Measurements from ENCODE around the gene CBX4. TPM values are rescaled to one million over a fixed set of nuclear protein-coding genes. Genes with fewer than 3 reads are reported as not detected.

Gene CBX4
- total and polyA plus RNA-seq, 2 of the 4 experiments (the other 2 are of a cell fraction): 3.2 to 9.4 TPM

DNA sequence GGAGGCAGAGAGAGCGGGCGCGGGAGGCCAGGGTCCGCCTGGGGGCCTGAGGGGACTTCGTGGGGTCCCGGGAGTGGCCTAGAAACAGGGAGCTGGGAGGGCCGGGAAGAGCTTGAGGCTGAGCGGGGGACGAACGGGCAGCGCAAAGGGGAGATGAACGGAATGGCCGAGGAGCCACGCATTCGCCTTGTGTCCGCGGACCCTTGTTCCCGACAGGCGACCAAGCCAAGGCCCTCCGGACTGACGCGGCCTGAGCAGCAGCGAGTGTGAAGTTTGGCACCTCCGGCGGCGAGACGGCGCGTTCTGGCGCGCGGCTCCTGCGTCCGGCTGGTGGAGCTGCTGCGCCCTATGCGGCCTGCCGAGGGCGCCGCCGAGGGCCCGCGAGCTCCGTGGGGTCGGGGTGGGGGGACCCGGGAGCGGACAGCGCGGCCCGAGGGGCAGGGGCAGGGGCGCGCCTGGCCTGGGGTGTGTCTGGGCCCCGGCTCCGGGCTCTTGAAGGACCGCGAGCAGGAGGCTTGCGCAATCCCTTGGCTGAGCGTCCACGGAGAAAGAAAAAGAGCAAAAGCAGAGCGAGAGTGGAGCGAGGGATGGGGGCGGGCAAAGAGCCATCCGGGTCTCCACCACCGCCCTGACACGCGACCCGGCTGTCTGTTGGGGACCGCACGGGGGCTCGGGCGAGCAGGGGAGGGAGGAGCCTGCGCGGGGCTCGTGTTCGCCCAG lies 1.2 kb upstream of the CBX4 start:
- no peak for ATAC-seq (ENCODE audit: low read depth)
- POLR2A ChIA-PET (ENCODE audit: unreplicated experiment): no interaction called here
- Histone ChIP-seq H4K20me1 (ENCODE audit: insufficient read depth, low read length) (peaks cover 31% of the 10 kb centered on the region), H3K9me3 (ENCODE audit: control insufficient read depth, insufficient read depth, low read length) (peaks cover 6% of the 10 kb centered on the region; the same call in 1 of the 2 replicates), H3K27me3 (ENCODE audit: control insufficient read depth, insufficient read depth, low read length) (peaks cover 40% of the 10 kb centered on the region), H3K36me3 (ENCODE audit: control insufficient read depth, insufficient read depth, low read length) (peaks cover under 1% of the 10 kb centered on the region; the same call in 1 of the 2 replicates), H2AK5ac (ENCODE audit: low read depth, low read length) (peak overlapping the region; percentile 77; the same call in 1 of the 2 replicates), H3K9me1 (ENCODE audit: insufficient read depth, low read length) (0 out of 2 replicates have a peak, but pooled peaks cover 2% of the 10 kb centered on the region), H2BK120ac (ENCODE audit: low read depth, low read length) (peak overlapping the region; percentile 56), H2AK9ac (replicated peaks; ENCODE audit: low read depth, low read length, poor library complexity) (peak overlapping the region; percentile 92), H3K4me3 (ENCODE audit: insufficient read depth, low read depth, low read length) (peak overlapping the region; percentile 21; the same call in 1 of the 2 replicates), H3K18ac (ENCODE audit: low read depth, low read length) (no peak overlapping the region), H3K9ac (ENCODE audit: low read depth, low read length) (no peak overlapping the region), H3K4ac (ENCODE audit: low read depth, low read length) (peak overlapping the region; percentile 76), H4K5ac (ENCODE audit: low read depth, low read length) (no peak overlapping the region; the same call in 1 of the 2 replicates), H4K91ac (ENCODE audit: insufficient read depth, low read depth, low read length) (peak overlapping the region; percentile 67), H4K8ac (ENCODE audit: low read depth in 2 of 2, low read length in 2 of 2) (peak overlapping the region in 1 of 2 experiments; percentile 56; a peak in 2 of 4 replicates), H3K4me2 (ENCODE audit: low read depth, low read length) (peak overlapping the region; percentile 69), H3K79me1 (ENCODE audit: low read depth in 1 of 2, low read length in 2 of 2) (peaks cover 10 to 31% of the 10 kb centered on the region in 2 experiments; a peak in 3 of 4 replicates), H3K4me1 (ENCODE audit: control insufficient read depth, insufficient read depth, low read length) (peaks cover 23% of the 10 kb centered on the region), H2AFZ (replicated peaks; ENCODE audit: low read length, poor library complexity) (peak overlapping the region; percentile 92), H3K23ac (ENCODE audit: low read depth, low read length) (peak overlapping the region; percentile 94), H3K27ac (ENCODE audit: insufficient read depth, low read length) (no peak overlapping the region), H3K14ac (replicated peaks; ENCODE audit: low read depth, low read length) (peak overlapping the region; percentile 68; the same call in 1 of the 2 replicates), H3K56ac (ENCODE audit: extremely low read depth, insufficient read depth, low read length) (no peak overlapping the region), H2BK15ac (ENCODE audit: low read depth, low read length) (no peak overlapping the region), H2BK5ac (ENCODE audit: low read depth, low read length, poor library complexity, severe bottlenecking) (no peak overlapping the region), H2BK20ac (ENCODE audit: low read depth, low read length) (0 out of 2 replicates have a peak overlapping the region, but pooled peaks have one; percentile 12)
- in situ Hi-C loops (cut with MboI; ENCODE audit: low sequenced_read_pairs) (loop anchor here (10.0 kb wide), 1 partner anchor 144 kb away; no protein-coding TSS in a partner anchor), intact Hi-C loops (cut with micrococcal nuclease) (no loop called here), dilution Hi-C loops (cut with HindIII; ENCODE audit: low sequenced_read_pairs, unreplicated experiment) (no loop called here)
- no TSS peak for BruUV-seq (replicated peaks)
- 2% methylated on average over 42 of the region's 74 CpGs; no CpG with 5 or more reads in 1 of the 2 experiments for WGBS, 2 experiments (ENCODE audit: extremely low coverage in 2 of 2, insufficient read length in 1 of 2)
- DNase-seq: peak; percentile 31
- TF ChIP-seq BHLHE40 (IDR thresholded peaks at IDR 0.05; ENCODE audit: low read depth, low read length) (peak; percentile 62; the same call in 1 of the 2 replicates), SMC3 (IDR thresholded peaks at IDR 0.05; ENCODE audit: low read depth, low read length) (no peak), CEBPB (IDR thresholded peaks at IDR 0.05; ENCODE audit: low read depth, low read length) (peak; percentile 97), CTCF (conservative IDR thresholded peaks at IDR 0.05; ENCODE audit: low read depth, low read length) (peak; percentile 34), ELK1 (IDR thresholded peaks at IDR 0.05; ENCODE audit: borderline replicate concordance, low read depth, low read length) (no peak)
- TF ChIP-seq, protein P1, sequence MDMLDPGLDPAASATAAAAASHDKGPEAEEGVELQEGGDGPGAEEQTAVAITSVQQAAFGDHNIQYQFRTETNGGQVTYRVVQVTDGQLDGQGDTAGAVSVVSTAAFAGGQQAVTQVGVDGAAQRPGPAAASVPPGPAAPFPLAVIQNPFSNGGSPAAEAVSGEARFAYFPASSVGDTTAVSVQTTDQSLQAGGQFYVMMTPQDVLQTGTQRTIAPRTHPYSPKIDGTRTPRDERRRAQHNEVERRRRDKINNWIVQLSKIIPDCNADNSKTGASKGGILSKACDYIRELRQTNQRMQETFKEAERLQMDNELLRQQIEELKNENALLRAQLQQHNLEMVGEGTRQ (IDR thresholded peaks at IDR 0.05; ENCODE audit: low read depth, low read length): 0 out of 2 replicates have a peak, but pooled peaks have one; percentile 19
- CTCF ChIA-PET: interaction anchor here (1.4 to 2.5 kb wide), 4 partner anchors 9 to 154 kb away, joined by 3 to 12 read pairs (median 6); no protein-coding TSS in a partner anchor

Data from IMR-90 (cell line).